ENCODE data around the gene SYNPR.

SYNPR gene

GRCh38 chr3:63585927-63586326, 307.8 kb downstream of the SYNPR start:
- H3K36me3 ChIP-seq (replicated peaks): no peaks in the 10 kb centered on the region
- in situ Hi-C loops (cut with HindIII; ENCODE audit: low pct_ligation_motif_present, low sequenced_read_pairs): no loop called here

DNA sequence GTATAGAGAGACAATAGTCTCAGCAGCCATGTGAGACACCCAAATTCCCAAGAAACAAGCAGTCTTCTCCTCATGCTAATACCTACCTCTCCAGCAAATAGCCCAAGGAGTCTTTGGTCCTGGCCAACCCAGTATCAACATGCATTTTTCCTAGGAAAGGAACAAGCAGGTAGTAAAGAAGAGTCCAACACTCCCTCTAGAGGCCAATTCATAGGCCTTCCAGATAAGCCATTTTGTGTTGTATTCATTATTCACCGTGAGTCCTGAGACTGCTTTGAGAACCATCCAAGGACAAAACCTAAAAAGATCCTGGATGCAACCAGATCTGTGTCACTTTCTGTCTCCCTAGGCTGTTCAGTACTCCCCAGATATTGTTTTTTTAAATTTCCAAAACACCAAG, 310.8 kb downstream of the SYNPR start:
- no peaks in the 10 kb centered on the region for H3K27me3 ChIP-seq (replicated peaks)
- TF ChIP-seq, protein P1, sequence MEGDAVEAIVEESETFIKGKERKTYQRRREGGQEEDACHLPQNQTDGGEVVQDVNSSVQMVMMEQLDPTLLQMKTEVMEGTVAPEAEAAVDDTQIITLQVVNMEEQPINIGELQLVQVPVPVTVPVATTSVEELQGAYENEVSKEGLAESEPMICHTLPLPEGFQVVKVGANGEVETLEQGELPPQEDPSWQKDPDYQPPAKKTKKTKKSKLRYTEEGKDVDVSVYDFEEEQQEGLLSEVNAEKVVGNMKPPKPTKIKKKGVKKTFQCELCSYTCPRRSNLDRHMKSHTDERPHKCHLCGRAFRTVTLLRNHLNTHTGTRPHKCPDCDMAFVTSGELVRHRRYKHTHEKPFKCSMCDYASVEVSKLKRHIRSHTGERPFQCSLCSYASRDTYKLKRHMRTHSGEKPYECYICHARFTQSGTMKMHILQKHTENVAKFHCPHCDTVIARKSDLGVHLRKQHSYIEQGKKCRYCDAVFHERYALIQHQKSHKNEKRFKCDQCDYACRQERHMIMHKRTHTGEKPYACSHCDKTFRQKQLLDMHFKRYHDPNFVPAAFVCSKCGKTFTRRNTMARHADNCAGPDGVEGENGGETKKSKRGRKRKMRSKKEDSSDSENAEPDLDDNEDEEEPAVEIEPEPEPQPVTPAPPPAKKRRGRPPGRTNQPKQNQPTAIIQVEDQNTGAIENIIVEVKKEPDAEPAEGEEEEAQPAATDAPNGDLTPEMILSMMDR (IDR thresholded peaks at IDR 0.05; ENCODE audit: low read depth, low read length, missing control alignments): no peak
- no peak overlapping the region for H3K4me3 ChIP-seq (ENCODE audit: low read depth, low read length)
- no peaks in the 10 kb centered on the region for H3K36me3 ChIP-seq (replicated peaks)
- DNase-seq: no peak
- in situ Hi-C loops (cut with HindIII; ENCODE audit: low pct_ligation_motif_present, low sequenced_read_pairs): no loop called here
- no peak overlapping the region for H3K27ac ChIP-seq

More at GRCh38 chr3:63585927-63586326, 307.8 kb downstream of the SYNPR start:
- no peak for DNase-seq
- TF ChIP-seq, protein P1 (IDR thresholded peaks at IDR 0.05; ENCODE audit: low read depth, low read length, missing control alignments): no peak
- Histone ChIP-seq H3K27me3 (replicated peaks) (no peaks in the 10 kb centered on the region), H3K4me3 (ENCODE audit: low read depth, low read length) (no peak overlapping the region), H3K27ac (no peak overlapping the region)

GRCh38 chr3:63593779-63594178, 315.7 kb downstream of the SYNPR start:
- Histone ChIP-seq H3K4me3 (ENCODE audit: low read depth, low read length) (no peak overlapping the region), H3K27me3 (replicated peaks) (no peaks in the 10 kb centered on the region), H3K27ac (no peak overlapping the region), H3K36me3 (replicated peaks) (no peaks in the 10 kb centered on the region)
- TF ChIP-seq, protein P1 (IDR thresholded peaks at IDR 0.05; ENCODE audit: low read depth, low read length, missing control alignments): no peak
- in situ Hi-C loops (cut with HindIII; ENCODE audit: low pct_ligation_motif_present, low sequenced_read_pairs): no loop called here
- no peak for DNase-seq

DNA sequence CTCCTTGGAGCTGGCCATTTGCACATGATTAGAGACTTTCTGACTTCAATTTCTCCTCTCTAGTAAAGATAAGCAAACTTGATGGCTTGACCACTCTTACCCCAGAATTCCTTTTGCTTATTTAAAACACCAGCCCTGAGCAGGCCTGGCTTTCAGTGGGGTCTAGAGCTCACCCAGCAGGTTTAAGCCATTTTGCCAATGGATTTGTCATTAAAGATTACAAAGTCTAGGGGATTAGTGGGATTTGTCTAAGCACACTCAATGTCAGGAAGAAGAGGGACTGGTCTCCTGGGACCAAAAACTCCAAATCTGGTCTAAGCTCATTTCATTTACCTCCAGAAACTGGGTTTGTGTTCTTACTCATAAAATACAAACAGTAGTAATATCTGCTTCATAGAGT, 317.1 kb downstream of the SYNPR start:
- TF ChIP-seq, protein P1 (IDR thresholded peaks at IDR 0.05; ENCODE audit: low read depth, low read length, missing control alignments): no peak
- H3K36me3 ChIP-seq (replicated peaks): no peaks in the 10 kb centered on the region
- no peaks in the 10 kb centered on the region for H3K27me3 ChIP-seq (replicated peaks)
- no peak overlapping the region for H3K4me3 ChIP-seq (ENCODE audit: low read depth, low read length)
- DNase-seq: no peak
- in situ Hi-C loops (cut with HindIII; ENCODE audit: low pct_ligation_motif_present, low sequenced_read_pairs): no loop called here
- no peak overlapping the region for H3K27ac ChIP-seq

DNA sequence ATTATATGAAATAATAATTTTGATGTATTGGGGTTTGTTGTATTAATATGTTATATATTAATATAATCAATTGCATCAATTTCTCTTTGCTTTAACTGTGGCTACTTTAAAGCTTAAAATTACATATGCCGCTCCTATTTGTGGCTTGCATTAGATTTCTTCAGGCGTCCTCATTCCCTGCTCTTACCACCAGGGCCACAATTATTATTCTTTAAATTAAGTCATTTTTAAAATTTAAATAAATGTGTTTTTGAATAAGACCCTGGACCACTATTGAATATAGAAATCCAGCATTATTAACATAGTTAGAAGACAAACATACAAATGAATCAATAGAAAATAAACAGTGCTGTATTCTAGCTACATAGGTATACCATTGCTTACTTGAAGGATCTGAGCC, 318.9 kb downstream of the SYNPR start:
- Histone ChIP-seq H3K27me3 (replicated peaks) (no peaks in the 10 kb centered on the region), H3K36me3 (replicated peaks) (no peaks in the 10 kb centered on the region), H3K4me3 (ENCODE audit: low read depth, low read length) (no peak overlapping the region), H3K27ac (no peak overlapping the region)
- TF ChIP-seq, protein P1 (IDR thresholded peaks at IDR 0.05; ENCODE audit: low read depth, low read length, missing control alignments): no peak
- DNase-seq: no peak
- in situ Hi-C loops (cut with HindIII; ENCODE audit: low pct_ligation_motif_present, low sequenced_read_pairs): no loop called here

DNA sequence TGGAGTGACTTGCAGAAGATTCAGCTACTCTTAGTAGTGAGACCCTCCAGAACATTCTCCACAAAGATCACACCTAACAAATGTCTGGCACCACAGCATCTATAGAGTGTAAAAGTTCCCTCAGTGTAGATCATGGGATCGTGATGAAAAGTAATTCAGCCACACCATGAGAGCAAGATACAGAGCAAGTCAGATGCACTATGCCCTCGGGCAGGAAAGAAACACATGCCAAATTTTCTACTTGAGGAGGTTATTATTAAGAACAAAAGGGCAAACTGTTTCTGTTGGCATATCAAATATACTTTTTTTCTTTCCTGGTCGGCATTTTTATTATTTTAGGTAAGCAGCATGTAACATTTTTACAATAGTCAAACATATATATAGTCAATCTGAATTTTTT, 329.6 kb downstream of the SYNPR start:
- DNase-seq: no peak
- in situ Hi-C loops (cut with HindIII; ENCODE audit: low pct_ligation_motif_present, low sequenced_read_pairs): no loop called here
- TF ChIP-seq, protein P1 (IDR thresholded peaks at IDR 0.05; ENCODE audit: low read depth, low read length, missing control alignments): no peak
- Histone ChIP-seq H3K27ac (no peak overlapping the region), H3K27me3 (replicated peaks) (no peaks in the 10 kb centered on the region), H3K4me3 (ENCODE audit: low read depth, low read length) (no peak overlapping the region), H3K36me3 (replicated peaks) (no peaks in the 10 kb centered on the region)
